Effector memory CD4-positive, alpha-beta T cell (primary cell): ENCODE data around the gene MUC5B.

ENCODE experiments used
- DNase-seq, 3 donors: peaks; one replicate each; pipeline ENCODE4 v3.0.0-alpha.2; 2020
- H3K27ac ChIP-seq: 2 replicates; pipeline ENCODE4 v1.7.0; 2013; ENCODE audit warnings: mild to moderate bottlenecking, low read length, moderate library complexity; ENCODE audit not compliant: insufficient read depth, poor library complexity, severe bottlenecking
- H3K27me3 ChIP-seq: replicated peaks from 2 replicates; pipeline ENCODE4 v1.7.0; 2013; ENCODE audit warnings: mild to moderate bottlenecking, low read length; ENCODE audit not compliant: insufficient read depth, control insufficient read depth, poor library complexity, severe bottlenecking
- H3K36me3 ChIP-seq: 2 replicates; pipeline ENCODE4 v1.7.0; 2013; ENCODE audit warnings: mild to moderate bottlenecking, low read length, moderate library complexity; ENCODE audit not compliant: control insufficient read depth, insufficient read depth
- H3K4me1 ChIP-seq: 2 replicates; pipeline ENCODE4 v1.7.0; 2013; ENCODE audit warnings: low read length, mild to moderate bottlenecking; ENCODE audit not compliant: control insufficient read depth, insufficient read depth, poor library complexity, severe bottlenecking
- H3K4me3 ChIP-seq: 2 replicates; pipeline ENCODE4 v1.7.0; 2013; ENCODE audit warnings: low read length, low read depth, mild to moderate bottlenecking; ENCODE audit not compliant: insufficient read depth, poor library complexity, severe bottlenecking
- H3K9me3 ChIP-seq: 2 replicates; pipeline ENCODE4 v1.7.0; 2013; ENCODE audit warnings: mild to moderate bottlenecking, low read length, moderate library complexity; ENCODE audit not compliant: control insufficient read depth

Gene MUC5B

GRCh38 chr11:1204381-1205101 is 18.3 kb upstream of the MUC5B start:
- Histone ChIP-seq H3K4me3 (no peak overlapping the region), H3K9me3 (no peaks in the 10 kb centered on the region), H3K36me3 (no peaks in the 10 kb centered on the region), H3K27me3 (peaks cover 3% of the 10 kb centered on the region), H3K27ac (no peak overlapping the region), H3K4me1 (peaks cover 3% of the 10 kb centered on the region)
- DNase-seq: no peak

GRCh38 chr11:1205121-1205986 is 17.5 kb upstream of the MUC5B start:
- DNase-seq: no peak
- Histone ChIP-seq H3K27ac (no peak overlapping the region), H3K4me1 (peaks cover 3% of the 10 kb centered on the region), H3K4me3 (no peak overlapping the region), H3K9me3 (no peaks in the 10 kb centered on the region), H3K36me3 (no peaks in the 10 kb centered on the region), H3K27me3 (peaks cover 3% of the 10 kb centered on the region)

- Histone ChIP-seq H3K27ac (no peak overlapping the region), H3K4me1 (peaks cover 3% of the 10 kb centered on the region), H3K27me3 (peaks cover 3% of the 10 kb centered on the region), H3K4me3 (no peak overlapping the region), H3K36me3 (no peaks in the 10 kb centered on the region), H3K9me3 (no peaks in the 10 kb centered on the region)
- DNase-seq: no peak
Observed at GRCh38 chr11:1205987-1206331, 16.9 kb upstream of the MUC5B start.

GRCh38 chr11:1206391-1207271 is 16.2 kb upstream of the MUC5B start:
- no peak overlapping the region for H3K27ac ChIP-seq
- no peak for DNase-seq
- H3K36me3 ChIP-seq: no peaks in the 10 kb centered on the region
- H3K4me3 ChIP-seq: no peak overlapping the region
- H3K4me1 ChIP-seq: peaks cover 3% of the 10 kb centered on the region
- no peaks in the 10 kb centered on the region for H3K9me3 ChIP-seq
- peaks cover 3% of the 10 kb centered on the region for H3K27me3 ChIP-seq

- peaks cover 3% of the 10 kb centered on the region for H3K27me3 ChIP-seq
- no peaks in the 10 kb centered on the region for H3K9me3 ChIP-seq
- DNase-seq: no peak
- H3K4me3 ChIP-seq: no peak overlapping the region
- H3K27ac ChIP-seq: no peak overlapping the region
- no peaks in the 10 kb centered on the region for H3K36me3 ChIP-seq
- peaks cover 3% of the 10 kb centered on the region for H3K4me1 ChIP-seq
Observed at GRCh38 chr11:1207401-1208143, 15.3 kb upstream of the MUC5B start.

GRCh38 chr11:1208144-1208393 is 14.8 kb upstream of the MUC5B start:
- Histone ChIP-seq H3K4me1 (peaks cover under 1% of the 10 kb centered on the region), H3K9me3 (no peaks in the 10 kb centered on the region), H3K27me3 (no peaks in the 10 kb centered on the region), H3K4me3 (no peak overlapping the region), H3K36me3 (no peaks in the 10 kb centered on the region), H3K27ac (no peak overlapping the region)
- no peak for DNase-seq

GRCh38 chr11:1208394-1209261 is 14.2 kb upstream of the MUC5B start:
- no peaks in the 10 kb centered on the region for H3K36me3 ChIP-seq
- H3K27ac ChIP-seq: no peak overlapping the region
- no peak for DNase-seq
- H3K27me3 ChIP-seq: no peaks in the 10 kb centered on the region
- no peaks in the 10 kb centered on the region for H3K4me1 ChIP-seq
- H3K9me3 ChIP-seq: no peaks in the 10 kb centered on the region
- no peak overlapping the region for H3K4me3 ChIP-seq

- Histone ChIP-seq H3K27me3 (no peaks in the 10 kb centered on the region), H3K9me3 (no peaks in the 10 kb centered on the region), H3K27ac (no peak overlapping the region), H3K36me3 (no peaks in the 10 kb centered on the region), H3K4me1 (no peaks in the 10 kb centered on the region), H3K4me3 (no peak overlapping the region)
- DNase-seq: no peak
Observed at GRCh38 chr11:1209371-1210057, 13.4 kb upstream of the MUC5B start.
